ENCODE measurements around the gene WFDC12.

The WFDC12 gene

GRCh38 chr20:45114465-45115385, 9.5 kb downstream of the WFDC12 start, which contains the start of gene WFDC5:
TSS of gene WFDC5 (minus strand) at chr20:45115174. CDS start at chr20:45115083, 91 bp downstream.
- DNase-seq, result no peak

- no peak for DNase-seq
Observed at GRCh38 chr20:45113865-45114264, 10.4 kb downstream of the WFDC12 start.

- no peak for DNase-seq
Observed at GRCh38 chr20:45112754-45113153, 11.5 kb downstream of the WFDC12 start.

GRCh38 chr20:45111799-45112471, 12.3 kb downstream of the WFDC12 start:
- DNase-seq, result no peak

GRCh38 chr20:45111285-45111684, 13.0 kb downstream of the WFDC12 start:
- no peak for DNase-seq

- no peak for DNase-seq
Observed at GRCh38 chr20:45110301-45110700, 14.0 kb downstream of the WFDC12 start.

- no peak for DNase-seq
Observed at GRCh38 chr20:45109634-45110033, 14.6 kb downstream of the WFDC12 start.

GRCh38 chr20:45105317-45105716, 18.9 kb downstream of the WFDC12 start:
- no peak for DNase-seq

- no peak for DNase-seq
Observed at GRCh38 chr20:45104786-45105185, 19.5 kb downstream of the WFDC12 start.

- no peak for DNase-seq
Observed at GRCh38 chr20:45103072-45103471, 21.2 kb downstream of the WFDC12 start.

GRCh38 chr20:45101333-45101850, 22.9 kb downstream of the WFDC12 start:
- no peak for DNase-seq

GRCh38 chr20:45100563-45101245, 23.6 kb downstream of the WFDC12 start, which contains the start of gene KCNS1:
TSS of gene KCNS1 (minus strand) at chr20:45101127. CDS start at chr20:45099236, 1,891 bp downstream.
- no peak for DNase-seq

GRCh38 chr20:45098103-45098773, 26.0 kb downstream of the WFDC12 start:
- peak; percentile 44 for DNase-seq

GRCh38 chr20:45097485-45098102, 26.7 kb downstream of the WFDC12 start:
- peak; percentile 41 for DNase-seq

GRCh38 chr20:45096781-45097180, 27.5 kb downstream of the WFDC12 start:
- no peak for DNase-seq

- peak; percentile 50 for DNase-seq
Observed at GRCh38 chr20:45095805-45096238, 28.4 kb downstream of the WFDC12 start.

- DNase-seq, result no peak
Observed at GRCh38 chr20:45094864-45095574, 29.2 kb downstream of the WFDC12 start.

GRCh38 chr20:45094201-45094600, 30.1 kb downstream of the WFDC12 start:
- no peak for DNase-seq

- DNase-seq, result no peak
Observed at GRCh38 chr20:45092898-45093297, 31.4 kb downstream of the WFDC12 start.

- DNase-seq, result no peak
Observed at GRCh38 chr20:45091366-45091765, 32.9 kb downstream of the WFDC12 start.

- no peak for DNase-seq
Observed at GRCh38 chr20:45090481-45090880, 33.8 kb downstream of the WFDC12 start.

Data from activated CD4-positive, CD25-positive, alpha-beta regulatory T cell treated with anti-CD3 and anti-CD28 coated beads, Interleukin-2, amount 50 U/mL, for 72 hours (primary cell).